GM12878 (cell line): ENCODE measurements around the gene GGPS1. TPM values are rescaled to one million over a fixed set of nuclear protein-coding genes. Genes with fewer than 3 reads are reported as not detected.

Experiments used
- ATAC-seq: fragments of 200-7000 bp; cut with Tn5 transposase; 3 replicates; pipeline ENCODE4 v1.9.1; 2020; ENCODE audit warnings: mild to moderate bottlenecking, moderate library complexity
- BruUV-seq: library from RNA; stranded (reverse); fragments of 400-500 nt; replicated peaks from 2 replicates; lab custom pipeline; 2021; lab: Mats Ljungman, UMichigan
- CTCF ChIA-PET: fragments of 300-600 bp; sonication (Branson Sonifier 250); formaldehyde crosslinking; extraction: SDS; loops from one replicate; lab custom pipeline; 2021; ENCODE audit warnings: inconsistent platforms; lab: Yijun Ruan, JAX
- POLR2A ChIA-PET: fragments of 350-600 bp; formaldehyde crosslinking; extraction: SDS; loops from one replicate; lab custom pipeline; 2021; ENCODE audit warnings: inconsistent platforms; lab: Charles Lee
- RAD21 ChIA-PET: fragments of 300-600 bp; sonication (Branson Sonifier 250); formaldehyde crosslinking; loops from one replicate; lab custom pipeline; 2023; ENCODE audit warnings: antibody characterized with exemption; ENCODE audit not compliant: unreplicated experiment; lab: Charles Lee
- SMC1A ChIA-PET: fragments of 300-600 bp; sonication (Branson Sonifier 250); formaldehyde crosslinking; loops from one replicate; lab custom pipeline; 2023; ENCODE audit not compliant: unreplicated experiment, uncharacterized antibody; lab: Charles Lee
- DNase-seq: peaks from one replicate; pipeline ENCODE4 v3.0.0-alpha.2; 2011; ENCODE audit warnings: low read depth, low spot score
- FAIRE-seq: peaks from 3 replicates; lab custom pipeline; 2011; peaks lifted over from hg19 to GRCh38; lab: Jason Lieb, UNC
- H2AFZ ChIP-seq: 2 replicates; pipeline ENCODE4 v1.6.0; 2011; ENCODE audit warnings: low read depth, low read length, control low read depth; ENCODE audit not compliant: control insufficient read depth
- H3K27ac ChIP-seq: 2 replicates; pipeline ENCODE4 v1.5.1; 2011; ENCODE audit warnings: control low read depth; ENCODE audit not compliant: control insufficient read depth, insufficient read depth
- H3K27me3 ChIP-seq, 2 experiments: replicated peaks in 1 of 2; 2 replicates each; pipeline versions ENCODE4 v1.6.0 to v1.6.1; 2011; ENCODE audit warnings: low read length in 1 of 2; ENCODE audit not compliant: control insufficient read depth in 2 of 2, insufficient read depth in 2 of 2
- H3K36me3 ChIP-seq, 2 experiments: 2 replicates each; pipeline ENCODE4 v1.5.1; 2011; ENCODE audit warnings: low read length in 1 of 2; ENCODE audit not compliant: control insufficient read depth in 2 of 2, insufficient read depth in 2 of 2
- H3K4me1 ChIP-seq: 2 replicates; pipeline ENCODE4 v1.6.1; 2011; ENCODE audit warnings: mild to moderate bottlenecking, low read length, moderate library complexity, mixed read lengths; ENCODE audit not compliant: control insufficient read depth, insufficient read depth
- H3K4me2 ChIP-seq: 2 replicates; pipeline ENCODE4 v1.6.0; 2011; ENCODE audit warnings: control low read depth; ENCODE audit not compliant: control insufficient read depth, insufficient read depth
- H3K4me3 ChIP-seq: fragments of 200-600 bp; sonication (generic); 2 replicates; pipeline ENCODE4 v1.5.1; 2016
- H3K79me2 ChIP-seq: 2 replicates; pipeline ENCODE4 v1.6.0; 2011; ENCODE audit warnings: low read length; ENCODE audit not compliant: control insufficient read depth, insufficient read depth
- H3K9ac ChIP-seq: 2 replicates; pipeline ENCODE4 v1.8.0; 2011; ENCODE audit warnings: low read length, control low read depth, mixed read lengths; ENCODE audit not compliant: control insufficient read depth, insufficient read depth
- H3K9me3 ChIP-seq: replicated peaks from 3 replicates; pipeline ENCODE4 v1.5.1; 2011; ENCODE audit warnings: mild to moderate bottlenecking, low read length; ENCODE audit not compliant: control insufficient read depth, insufficient read depth
- H4K20me1 ChIP-seq: 2 replicates; pipeline ENCODE4 v1.6.0; 2011; ENCODE audit not compliant: control insufficient read depth, insufficient read depth
- HCFC1 ChIP-seq: fragments of 150-350 bp; IDR thresholded peaks from 2 replicates; pipeline ENCODE4 v1.6.1; 2014; ENCODE audit warnings: low read length
- HDGF ChIP-seq: fragments of 450-650 bp; IDR thresholded peaks from 2 replicates; pipeline ENCODE4 v1.6.1; 2016; ENCODE audit warnings: antibody characterized with exemption
- TARDBP ChIP-seq: IDR thresholded peaks from 2 replicates; pipeline ENCODE4 v1.6.1; 2016; ENCODE audit warnings: borderline replicate concordance
- WGBS: methylation state at CpG from one replicate; pipeline ENCODE4 v1.1.6; 2016; ENCODE audit warnings: low lambda C conversion rate; ENCODE audit not compliant: insufficient replicate concordance, insufficient coverage; ENCODE audit errors: missing lambda C conversion rate; 5-methylcytosine and 5-hydroxymethylcytosine counted together
- in situ Hi-C: fragments of 300-500 bp; cut with MboI; formaldehyde crosslinking; loops from 9 replicates; pipeline ENCODE4 v1.14.3; 2018; ENCODE audit warnings: mixed read lengths
- intact Hi-C: fragments of 100-400 bp; cut with micrococcal nuclease; formaldehyde crosslinking; loops from one replicate; pipeline ENCODE4 v1.14.2; 2022; ENCODE audit not compliant: unreplicated experiment
- polyA plus RNA-seq, 11 experiments: library from polyadenylated mRNA; depleted of rRNA in 4 of 11; unstranded in 6 of 11; stranded (reverse) in 5 of 11; fragments of >200 nt; fragmentation: Nextera tagmentation in 4 of 11; fragmentation: Illumina TruSeq in 1 of 11; extraction: Ambion mirVana in 4 of 11; extraction: Trizol in 1 of 11; gene quantifications; 1 replicate in 1 of 11; 2 replicates in 10 of 11; pipeline versions ENCODE4 v1.2.1 to v1.2.3, GENCODE V29; 2011 to 2016; ENCODE audit warnings: inconsistent platforms in 2 of 11, missing spikeins in 2 of 11, low read depth in 1 of 11
- total RNA-seq, 4 experiments: library from RNA; depleted of rRNA in 3 of 4; stranded (reverse); fragments of >200 nt in 3 of 4; fragmentation: Illumina TruSeq in 1 of 4; extraction: Trizol in 1 of 4; gene quantifications; 2 replicates each; pipeline versions ENCODE4 v1.2.1 to v1.2.3, GENCODE V29; 2013 to 2021
- TF ChIP-seq, protein P1 (sequence below): fragments of 450-650 bp; formaldehyde crosslinking; IDR thresholded peaks from 2 replicates; pipeline ENCODE4 v1.5.0; 2022; ENCODE audit warnings: mild to moderate bottlenecking, missing genetic modification characterization

GGPS1 gene
- total and polyA plus RNA-seq, 10 of the 15 experiments (the other 5 are each of a cell fraction or from before 2014, with no cell fraction given), result 15.1 to 36.0 (median 25.3) TPM

- Histone ChIP-seq H4K20me1 (peaks cover 4% of the 10 kb centered on the region; the same call in 1 of the 2 replicates), H3K79me2 (peaks cover 78% of the 10 kb centered on the region), H3K9me3 (no peaks in the 10 kb centered on the region), H3K4me1 (no peaks in the 10 kb centered on the region; the same call in 1 of the 2 replicates), H3K4me3 (no peak overlapping the region), H3K4me2 (no peak overlapping the region), H3K9ac (no peak overlapping the region), H2AFZ (no peak overlapping the region), H3K36me3 (no peaks in the 10 kb centered on the region; a peak in 1 of 4 replicates), H3K27me3 (no peaks in the 10 kb centered on the region), H3K27ac (no peak overlapping the region)
- WGBS, result 94% methylated on average over 1 of the region's 1 CpG
- ChIA-PET SMC1A (interaction anchor here (0.8 to 1.3 kb wide), 2 partner anchors 10 to 11 kb away, joined by 3 to 4 read pairs; no protein-coding TSS in a partner anchor), RAD21 (interaction anchor here (0.9 kb wide), 1 partner anchor 12 kb away, joined by 3 read pairs; no protein-coding TSS in a partner anchor), POLR2A (interaction anchor here (1.0 kb wide), 1 partner anchor 11 kb away, joined by 3 read pairs; no protein-coding TSS in a partner anchor), CTCF (no interaction called here)
- TF ChIP-seq, protein P1, sequence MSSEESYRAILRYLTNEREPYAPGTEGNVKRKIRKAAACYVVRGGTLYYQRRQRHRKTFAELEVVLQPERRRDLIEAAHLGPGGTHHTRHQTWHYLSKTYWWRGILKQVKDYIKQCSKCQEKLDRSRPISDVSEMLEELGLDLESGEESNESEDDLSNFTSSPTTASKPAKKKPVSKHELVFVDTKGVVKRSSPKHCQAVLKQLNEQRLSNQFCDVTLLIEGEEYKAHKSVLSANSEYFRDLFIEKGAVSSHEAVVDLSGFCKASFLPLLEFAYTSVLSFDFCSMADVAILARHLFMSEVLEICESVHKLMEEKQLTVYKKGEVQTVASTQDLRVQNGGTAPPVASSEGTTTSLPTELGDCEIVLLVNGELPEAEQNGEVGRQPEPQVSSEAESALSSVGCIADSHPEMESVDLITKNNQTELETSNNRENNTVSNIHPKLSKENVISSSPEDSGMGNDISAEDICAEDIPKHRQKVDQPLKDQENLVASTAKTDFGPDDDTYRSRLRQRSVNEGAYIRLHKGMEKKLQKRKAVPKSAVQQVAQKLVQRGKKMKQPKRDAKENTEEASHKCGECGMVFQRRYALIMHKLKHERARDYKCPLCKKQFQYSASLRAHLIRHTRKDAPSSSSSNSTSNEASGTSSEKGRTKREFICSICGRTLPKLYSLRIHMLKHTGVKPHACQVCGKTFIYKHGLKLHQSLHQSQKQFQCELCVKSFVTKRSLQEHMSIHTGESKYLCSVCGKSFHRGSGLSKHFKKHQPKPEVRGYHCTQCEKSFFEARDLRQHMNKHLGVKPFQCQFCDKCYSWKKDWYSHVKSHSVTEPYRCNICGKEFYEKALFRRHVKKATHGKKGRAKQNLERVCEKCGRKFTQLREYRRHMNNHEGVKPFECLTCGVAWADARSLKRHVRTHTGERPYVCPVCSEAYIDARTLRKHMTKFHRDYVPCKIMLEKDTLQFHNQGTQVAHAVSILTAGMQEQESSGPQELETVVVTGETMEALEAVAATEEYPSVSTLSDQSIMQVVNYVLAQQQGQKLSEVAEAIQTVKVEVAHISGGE (CRISPR knock-in tag), result no peak
- TF ChIP-seq HDGF (no peak), TARDBP (no peak), HCFC1 (no peak)
- in situ Hi-C loops (no loop called here), intact Hi-C loops (no loop called here)
- no TSS peak for BruUV-seq
- ATAC-seq (no peak), FAIRE-seq (no peak), DNase-seq (no peak)
These were observed 41.7 kb upstream of the GGPS1 start for GRCh38 chr1:235286667-235287066.
